ENCODE results near the gene MYCL.

- TF ChIP-seq, protein P1, sequence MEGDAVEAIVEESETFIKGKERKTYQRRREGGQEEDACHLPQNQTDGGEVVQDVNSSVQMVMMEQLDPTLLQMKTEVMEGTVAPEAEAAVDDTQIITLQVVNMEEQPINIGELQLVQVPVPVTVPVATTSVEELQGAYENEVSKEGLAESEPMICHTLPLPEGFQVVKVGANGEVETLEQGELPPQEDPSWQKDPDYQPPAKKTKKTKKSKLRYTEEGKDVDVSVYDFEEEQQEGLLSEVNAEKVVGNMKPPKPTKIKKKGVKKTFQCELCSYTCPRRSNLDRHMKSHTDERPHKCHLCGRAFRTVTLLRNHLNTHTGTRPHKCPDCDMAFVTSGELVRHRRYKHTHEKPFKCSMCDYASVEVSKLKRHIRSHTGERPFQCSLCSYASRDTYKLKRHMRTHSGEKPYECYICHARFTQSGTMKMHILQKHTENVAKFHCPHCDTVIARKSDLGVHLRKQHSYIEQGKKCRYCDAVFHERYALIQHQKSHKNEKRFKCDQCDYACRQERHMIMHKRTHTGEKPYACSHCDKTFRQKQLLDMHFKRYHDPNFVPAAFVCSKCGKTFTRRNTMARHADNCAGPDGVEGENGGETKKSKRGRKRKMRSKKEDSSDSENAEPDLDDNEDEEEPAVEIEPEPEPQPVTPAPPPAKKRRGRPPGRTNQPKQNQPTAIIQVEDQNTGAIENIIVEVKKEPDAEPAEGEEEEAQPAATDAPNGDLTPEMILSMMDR (IDR thresholded peaks at IDR 0.05) = no peak
- TF ChIP-seq POLR2AphosphoS5 (IDR thresholded peaks at IDR 0.05) = no peak
- no peak for TF ChIP-seq POLR2A (IDR thresholded peaks at IDR 0.05)
Observed at GRCh38 chr1:39871796-39872195, 29.9 kb downstream of the MYCL start.

Measured in upper lobe of left lung (tissue), 4 donors.